Adrenal gland (tissue), 5 donors: ENCODE data around the gene MYT1.
"Not testable (repeated sequence)": the region's sequence is repeated elsewhere in the genome, so short reads cannot be mapped to it uniquely, and the experiment has no call there.

ENCODE experiments used
- POLR2A ChIP-seq, 2 donors: fragments of 450-650 bp; IDR thresholded peaks; one replicate each; pipeline ENCODE4 v1.6.1; 2017; ENCODE audit warnings: antibody characterized with exemption in 2 of 2, mild to moderate bottlenecking in 2 of 2, moderate library complexity in 1 of 2
- TF ChIP-seq, protein P1 (sequence below), 6 experiments: fragments of 450-650 bp in 4 of 6; fragments of 200-600 bp in 2 of 6; sonication (generic) in 1 of 6; IDR thresholded peaks; 1 replicate in 5 of 6; 2 replicates in 1 of 6; pipeline versions ENCODE4 v1.5.1 to v1.8.0; 2016 to 2021; ENCODE audit warnings: antibody characterized with exemption in 6 of 6, mild to moderate bottlenecking in 2 of 6, moderate library complexity in 1 of 6
- donor health status: DM: no; HTN: no; CAD: no.

DNA sequence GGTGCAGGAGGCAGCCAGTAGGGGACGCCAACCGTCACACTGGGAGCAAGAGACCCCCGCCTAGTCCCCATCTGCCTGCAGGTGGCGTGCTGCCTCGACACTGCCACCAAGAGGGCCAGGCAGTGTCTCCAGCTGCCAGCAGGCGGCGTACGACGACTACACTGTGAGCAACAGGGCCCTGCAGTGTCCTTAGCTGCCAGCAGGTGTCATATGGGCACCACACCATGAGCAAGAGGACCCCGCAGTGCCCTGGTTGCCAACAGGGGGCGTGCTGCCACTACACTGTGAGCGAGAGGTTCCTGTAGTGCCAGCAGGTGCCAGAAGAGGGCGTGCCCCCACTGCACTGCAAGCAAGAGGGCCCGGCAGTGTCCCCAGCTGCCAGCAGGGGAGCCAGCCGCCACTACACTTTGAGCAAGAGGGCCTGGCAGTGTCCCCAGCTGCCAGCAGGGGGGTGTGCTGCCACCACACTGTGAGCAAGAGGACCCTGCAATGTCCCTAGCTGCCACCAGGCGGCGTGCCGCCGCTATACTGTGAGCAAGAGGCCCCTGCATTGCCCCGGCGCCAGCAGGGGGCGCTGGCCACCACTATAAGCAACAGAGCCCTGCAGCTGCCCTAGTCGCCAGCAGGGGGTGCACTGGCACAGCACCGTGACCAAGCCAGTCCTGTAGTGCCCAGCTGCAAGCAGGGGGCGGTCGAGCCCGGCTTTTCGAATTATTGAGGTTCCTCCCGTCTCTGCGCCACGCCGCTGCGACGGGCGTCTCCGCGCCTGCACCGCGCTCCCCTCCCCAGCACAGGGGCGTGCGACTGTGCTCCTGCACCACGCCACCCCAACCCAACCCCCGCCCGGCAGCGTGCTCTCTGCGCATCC, 121.6 kb downstream of the MYT1 start:
- not testable (repeated sequence) for TF ChIP-seq POLR2A (IDR thresholded peaks at IDR 0.05)
- TF ChIP-seq, protein P1, sequence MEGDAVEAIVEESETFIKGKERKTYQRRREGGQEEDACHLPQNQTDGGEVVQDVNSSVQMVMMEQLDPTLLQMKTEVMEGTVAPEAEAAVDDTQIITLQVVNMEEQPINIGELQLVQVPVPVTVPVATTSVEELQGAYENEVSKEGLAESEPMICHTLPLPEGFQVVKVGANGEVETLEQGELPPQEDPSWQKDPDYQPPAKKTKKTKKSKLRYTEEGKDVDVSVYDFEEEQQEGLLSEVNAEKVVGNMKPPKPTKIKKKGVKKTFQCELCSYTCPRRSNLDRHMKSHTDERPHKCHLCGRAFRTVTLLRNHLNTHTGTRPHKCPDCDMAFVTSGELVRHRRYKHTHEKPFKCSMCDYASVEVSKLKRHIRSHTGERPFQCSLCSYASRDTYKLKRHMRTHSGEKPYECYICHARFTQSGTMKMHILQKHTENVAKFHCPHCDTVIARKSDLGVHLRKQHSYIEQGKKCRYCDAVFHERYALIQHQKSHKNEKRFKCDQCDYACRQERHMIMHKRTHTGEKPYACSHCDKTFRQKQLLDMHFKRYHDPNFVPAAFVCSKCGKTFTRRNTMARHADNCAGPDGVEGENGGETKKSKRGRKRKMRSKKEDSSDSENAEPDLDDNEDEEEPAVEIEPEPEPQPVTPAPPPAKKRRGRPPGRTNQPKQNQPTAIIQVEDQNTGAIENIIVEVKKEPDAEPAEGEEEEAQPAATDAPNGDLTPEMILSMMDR (IDR thresholded peaks at IDR 0.05) = peak; percentile 44 to 97 (median 91)
